Prostate gland (tissue), 2 donors: ENCODE measurements around the gene RILPL1. TPM values are rescaled to one million over a fixed set of nuclear protein-coding genes. Genes with fewer than 3 reads are reported as not detected.
"Not testable (repeated sequence)": the region's sequence is repeated elsewhere in the genome, so short reads cannot be mapped to it uniquely, and the experiment has no call there.

Experiments used
- DNase-seq: peaks from one replicate; pipeline ENCODE4 v3.0.0-alpha.2; 2019; ENCODE audit warnings: low spot score
- H3K27ac ChIP-seq, 2 donors: fragments of 200-600 bp; sonication (generic); 2 replicates each; pipeline ENCODE4 v1.5.1; 2017 to 2019
- H3K27me3 ChIP-seq: fragments of 200-600 bp; sonication (generic); replicated peaks from 2 replicates; pipeline ENCODE4 v1.5.1; 2019; ENCODE audit not compliant: insufficient read depth
- H3K36me3 ChIP-seq, 2 donors: fragments of 200-600 bp; sonication (generic); 1 replicate in 1 of 2; 2 replicates in 1 of 2; pipeline versions ENCODE4 v1.5.1 to v1.8.1; 2017 to 2019
- H3K4me1 ChIP-seq: fragments of 200-600 bp; sonication (generic); replicated peaks from 2 replicates; pipeline ENCODE4 v1.5.1; 2019
- H3K4me3 ChIP-seq, 2 donors: fragments of 200-600 bp; sonication (generic); 2 replicates each; pipeline ENCODE4 v1.5.1; 2017 to 2019
- H3K9me3 ChIP-seq: fragments of 200-600 bp; sonication (generic); 2 replicates; pipeline ENCODE4 v1.5.1; 2017
- POLR2A ChIP-seq: fragments of 450-650 bp; IDR thresholded peaks from one replicate; pipeline ENCODE4 v1.6.1; 2016; ENCODE audit warnings: antibody characterized with exemption, mild to moderate bottlenecking
- POLR2AphosphoS5 ChIP-seq: sonication (generic); formaldehyde crosslinking; IDR thresholded peaks from one replicate; pipeline ENCODE4 v1.6.1; 2017; ENCODE audit warnings: antibody characterized with exemption
- WGBS: methylation state at CpG from one replicate; pipeline ENCODE4 v1.1.5; 2018; 5-methylcytosine and 5-hydroxymethylcytosine counted together
- intact Hi-C: fragments of 100-400 bp; cut with DNase I; formaldehyde crosslinking; loops from one replicate; pipeline ENCODE4 v1.14.2; 2022
- total RNA-seq, 2 donors: library from RNA; depleted of rRNA; stranded (reverse); fragments of >200 nt; gene quantifications; one replicate each; pipeline ENCODE4 v1.1.0, GENCODE V29; 2016
- TF ChIP-seq, protein P1 (sequence below), 4 experiments: fragments of 200-600 bp in 2 of 4; fragments of 450-650 bp in 2 of 4; sonication (generic) in 2 of 4; IDR thresholded peaks; 1 replicate in 3 of 4; 2 replicates in 1 of 4; pipeline ENCODE4 v1.5.1; 2016 to 2019; ENCODE audit warnings: antibody characterized with exemption in 4 of 4, mild to moderate bottlenecking in 2 of 4, moderate library complexity in 2 of 4

Gene RILPL1
- total RNA-seq, 2 donors from 2014 or later = 8.6 to 25.7 TPM

DNA sequence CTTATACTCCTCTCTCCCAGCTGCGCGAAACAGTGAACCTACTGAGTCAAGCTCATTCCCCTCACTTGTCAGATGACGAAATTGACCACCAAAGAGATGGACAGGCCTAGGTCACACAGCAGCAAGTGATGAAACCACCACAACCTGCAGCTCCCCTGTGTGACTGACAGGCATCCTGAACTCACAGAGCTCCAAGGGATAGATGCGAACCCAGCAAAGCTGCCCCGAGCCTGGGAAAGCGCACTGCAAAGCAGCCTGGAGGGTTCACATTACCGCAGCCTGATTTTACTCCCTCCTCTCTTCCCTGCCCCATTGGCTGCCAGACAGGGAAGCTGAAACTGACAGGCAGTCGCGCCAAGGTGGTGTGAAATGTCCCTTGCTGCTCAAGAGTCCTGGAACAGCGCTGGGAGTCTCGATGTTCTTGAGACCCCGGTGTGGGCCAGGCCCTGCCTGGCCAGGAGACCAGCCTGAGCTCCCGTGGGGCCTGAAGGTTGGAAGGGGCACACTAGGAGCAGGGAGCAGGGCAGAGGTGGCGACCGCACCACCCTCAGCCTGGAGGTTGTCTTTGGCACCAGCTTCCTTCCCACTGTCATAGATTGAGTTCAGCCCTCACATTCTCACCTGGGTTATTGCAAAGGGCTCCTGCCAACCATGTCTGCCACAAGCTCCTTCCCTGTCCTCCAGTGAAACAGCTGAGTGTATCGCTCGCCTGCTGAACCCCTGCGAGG lies 39.2 kb downstream of the RILPL1 start:
- intact Hi-C loops = no loop called here
- Histone ChIP-seq H3K36me3 (no peaks in the 10 kb centered on the region), H3K4me1 (no peaks in the 10 kb centered on the region), H3K9me3 (no peaks in the 10 kb centered on the region), H3K4me3 (no peak overlapping the region), H3K27ac (no peak overlapping the region), H3K27me3 (no peaks in the 10 kb centered on the region)
- 86% methylated on average over 18 of the region's 18 CpGs for WGBS
- TF ChIP-seq, protein P1, sequence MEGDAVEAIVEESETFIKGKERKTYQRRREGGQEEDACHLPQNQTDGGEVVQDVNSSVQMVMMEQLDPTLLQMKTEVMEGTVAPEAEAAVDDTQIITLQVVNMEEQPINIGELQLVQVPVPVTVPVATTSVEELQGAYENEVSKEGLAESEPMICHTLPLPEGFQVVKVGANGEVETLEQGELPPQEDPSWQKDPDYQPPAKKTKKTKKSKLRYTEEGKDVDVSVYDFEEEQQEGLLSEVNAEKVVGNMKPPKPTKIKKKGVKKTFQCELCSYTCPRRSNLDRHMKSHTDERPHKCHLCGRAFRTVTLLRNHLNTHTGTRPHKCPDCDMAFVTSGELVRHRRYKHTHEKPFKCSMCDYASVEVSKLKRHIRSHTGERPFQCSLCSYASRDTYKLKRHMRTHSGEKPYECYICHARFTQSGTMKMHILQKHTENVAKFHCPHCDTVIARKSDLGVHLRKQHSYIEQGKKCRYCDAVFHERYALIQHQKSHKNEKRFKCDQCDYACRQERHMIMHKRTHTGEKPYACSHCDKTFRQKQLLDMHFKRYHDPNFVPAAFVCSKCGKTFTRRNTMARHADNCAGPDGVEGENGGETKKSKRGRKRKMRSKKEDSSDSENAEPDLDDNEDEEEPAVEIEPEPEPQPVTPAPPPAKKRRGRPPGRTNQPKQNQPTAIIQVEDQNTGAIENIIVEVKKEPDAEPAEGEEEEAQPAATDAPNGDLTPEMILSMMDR (IDR thresholded peaks at IDR 0.05) = no peak
- TF ChIP-seq POLR2AphosphoS5 = no peak
- TF ChIP-seq POLR2A = no peak
- no peak for DNase-seq

DNA sequence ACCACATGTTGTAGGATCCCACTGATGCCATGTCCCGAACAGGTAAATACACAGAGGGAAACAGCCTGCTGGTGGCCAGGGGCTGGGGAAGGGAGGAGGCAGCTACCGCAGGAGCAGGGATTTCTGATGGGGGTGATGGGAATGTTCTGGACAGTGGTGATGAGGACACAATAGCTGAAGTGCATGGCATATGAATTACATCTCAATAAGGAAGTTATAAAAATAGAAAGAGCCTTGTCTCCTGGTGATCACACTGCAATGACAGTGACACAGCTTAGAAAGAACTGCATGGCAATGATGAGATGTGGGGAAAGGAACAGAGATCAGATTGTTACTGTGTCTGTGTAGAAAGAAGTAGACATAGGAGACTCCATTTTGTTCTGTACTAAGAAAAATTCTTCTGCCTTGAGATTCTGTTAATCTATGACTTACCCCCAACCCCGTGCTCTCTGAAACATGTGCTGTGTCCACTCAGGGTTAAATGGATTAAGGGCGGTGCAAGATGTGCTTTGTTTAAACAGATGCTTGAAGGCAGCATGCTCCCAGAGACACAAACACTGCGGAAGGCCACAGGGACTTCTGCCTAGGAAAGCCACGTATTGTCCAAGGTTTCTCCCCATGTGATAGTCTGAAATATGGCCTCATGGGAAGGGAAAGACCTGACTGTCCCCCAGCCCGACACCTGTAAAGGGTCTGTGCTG lies 41.0 kb downstream of the RILPL1 start:
- H3K27ac ChIP-seq, H3K36me3 ChIP-seq, DNase-seq, intact Hi-C loops, H3K4me1 ChIP-seq, H3K4me3 ChIP-seq, H3K9me3 ChIP-seq, H3K27me3 ChIP-seq: not testable (repeated sequence)
- 63% methylated on average over 6 of the region's 7 CpGs for WGBS

DNA sequence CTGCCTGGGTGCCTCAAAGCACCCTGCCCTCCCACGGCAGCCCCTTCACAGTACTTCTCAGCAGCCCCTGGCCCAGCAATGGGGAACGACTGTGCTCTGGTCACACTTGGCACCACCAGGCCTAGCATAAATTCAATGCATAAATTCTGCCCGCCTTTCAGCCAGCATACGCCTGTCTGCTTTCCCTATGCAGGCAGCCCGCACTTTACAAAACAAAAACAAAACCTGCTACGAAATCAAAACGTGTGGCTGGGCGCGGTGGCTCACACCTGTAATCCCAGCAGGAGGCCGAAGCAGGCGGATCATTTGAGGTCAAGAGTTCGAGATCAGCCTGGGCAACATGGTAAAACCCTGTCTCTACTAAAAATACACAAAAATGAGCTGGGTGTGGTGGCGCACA lies 42.0 kb downstream of the RILPL1 start:
- H3K27ac ChIP-seq = no peak overlapping the region
- no peaks in the 10 kb centered on the region for H3K9me3 ChIP-seq
- intact Hi-C loops = no loop called here
- no peak overlapping the region for H3K4me3 ChIP-seq
- H3K27me3 ChIP-seq = no peaks in the 10 kb centered on the region
- H3K4me1 ChIP-seq = no peaks in the 10 kb centered on the region
- no peaks in the 10 kb centered on the region for H3K36me3 ChIP-seq
- WGBS = 93% methylated on average over 13 of the region's 13 CpGs
- TF ChIP-seq POLR2A = no peak
- TF ChIP-seq, protein P1 (IDR thresholded peaks at IDR 0.05) = no peak
- no peak for TF ChIP-seq POLR2AphosphoS5
- no peak for DNase-seq

DNA sequence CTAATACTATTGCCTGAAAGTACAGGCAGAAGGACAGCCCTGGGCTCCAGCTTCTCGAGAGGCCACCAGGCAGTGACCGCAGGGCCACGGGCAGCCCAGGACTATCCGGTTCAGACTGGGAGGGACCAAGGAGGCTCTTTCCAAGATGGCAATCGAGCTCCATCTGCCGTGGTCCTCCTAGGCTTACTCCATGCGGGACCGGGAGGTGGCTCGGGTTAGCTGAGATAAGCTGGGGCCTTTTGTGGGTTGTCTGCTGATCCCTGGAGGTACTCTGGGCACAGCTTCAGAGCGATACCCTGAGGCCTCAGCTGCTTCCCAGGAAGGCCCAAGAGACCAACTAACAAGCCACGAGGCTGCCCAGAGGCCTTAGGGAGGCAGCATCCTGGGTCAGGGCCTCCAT lies 42.5 kb downstream of the RILPL1 start:
- intact Hi-C loops = no loop called here
- Histone ChIP-seq H3K27me3 (no peaks in the 10 kb centered on the region), H3K36me3 (no peaks in the 10 kb centered on the region)

DNA sequence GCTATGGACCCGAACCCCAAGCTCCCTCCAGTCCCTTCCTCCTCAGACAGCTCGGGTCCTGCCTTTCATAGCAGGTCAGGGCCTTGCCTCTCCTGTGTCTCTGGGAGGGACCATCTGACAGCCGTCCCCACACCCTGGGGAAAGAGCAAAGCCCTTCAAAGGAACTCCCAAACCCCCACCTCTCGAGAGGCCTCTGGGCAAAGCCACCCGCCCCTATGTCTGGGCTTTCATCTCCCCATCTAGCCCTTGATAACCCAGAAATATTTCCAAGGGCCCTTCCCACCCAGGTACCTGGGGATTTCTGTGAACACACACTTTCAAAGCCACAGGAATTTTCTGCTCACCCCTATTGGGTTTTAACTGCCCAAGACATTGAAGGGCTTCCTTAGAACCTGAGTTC lies 43.4 kb downstream of the RILPL1 start:
- TF ChIP-seq, protein P1 (IDR thresholded peaks at IDR 0.05) = no peak
- TF ChIP-seq POLR2AphosphoS5 = no peak
- no peak for TF ChIP-seq POLR2A
- no peak overlapping the region for H3K4me3 ChIP-seq
- H3K27me3 ChIP-seq = no peaks in the 10 kb centered on the region
- no peak for DNase-seq
- H3K36me3 ChIP-seq = no peaks in the 10 kb centered on the region
- H3K9me3 ChIP-seq = no peaks in the 10 kb centered on the region
- H3K4me1 ChIP-seq = no peaks in the 10 kb centered on the region
- intact Hi-C loops = no loop called here
- 87% methylated on average over 5 of the region's 5 CpGs for WGBS
- no peak overlapping the region for H3K27ac ChIP-seq

More for the DNA sequence above, 42.5 kb downstream of the RILPL1 start:
- no peaks in the 10 kb centered on the region for H3K9me3 ChIP-seq
- WGBS = 90% methylated on average over 11 of the region's 11 CpGs
- DNase-seq = no peak
- TF ChIP-seq POLR2AphosphoS5 = no peak
- TF ChIP-seq, protein P1 (IDR thresholded peaks at IDR 0.05) = no peak
- no peak for TF ChIP-seq POLR2A
- H3K27ac ChIP-seq = no peak overlapping the region
- H3K4me3 ChIP-seq = no peak overlapping the region
- no peaks in the 10 kb centered on the region for H3K4me1 ChIP-seq
